Glomerular visceral epithelial cell (primary cell): ENCODE measurements around the gene IMMP2L.
"Not testable (repeated sequence)": the region's sequence is repeated elsewhere in the genome, so short reads cannot be mapped to it uniquely, and the experiment has no call there.

Experiments
- DNase-seq: peaks from one replicate; pipeline ENCODE4 v3.0.0-alpha.2; 2016; ENCODE audit errors: extremely low spot score

The IMMP2L gene

DNA sequence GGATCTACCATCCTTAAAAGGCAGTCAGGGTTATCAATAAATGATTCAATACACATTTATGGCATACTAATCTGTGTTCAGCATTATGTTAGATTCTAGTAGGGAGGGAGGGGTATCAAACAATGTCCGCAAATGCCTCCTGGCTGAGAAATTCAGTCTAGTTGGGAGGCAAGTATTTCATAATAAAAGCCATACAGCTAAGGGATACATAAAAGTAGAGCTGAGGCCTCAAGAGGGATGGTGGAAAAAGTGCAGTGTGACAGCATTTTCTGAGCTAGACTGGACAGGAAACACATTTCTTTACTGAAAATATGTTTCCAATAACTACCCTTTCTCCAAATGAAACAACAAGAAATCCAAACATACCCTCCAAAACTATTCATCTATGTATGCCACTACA, 624.1 kb downstream of the IMMP2L start:
- no peak for DNase-seq

DNA sequence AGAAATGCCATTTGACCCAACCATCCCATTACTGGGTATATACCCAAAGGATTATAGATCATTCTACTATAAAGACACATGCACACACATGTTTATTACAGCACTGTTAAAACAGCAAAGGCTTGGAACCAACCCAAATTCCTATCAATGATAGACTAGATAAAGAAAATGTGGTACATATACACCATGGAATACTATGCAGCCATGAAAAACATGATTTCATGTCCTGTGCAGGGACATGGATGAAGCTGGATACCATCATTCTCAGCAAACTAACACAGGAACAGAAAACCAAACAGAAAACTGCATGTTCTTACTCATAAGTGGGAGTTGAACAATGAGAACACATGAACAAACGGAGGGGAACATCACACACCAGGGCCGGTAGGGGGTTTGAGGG, 625.6 kb downstream of the IMMP2L start:
- DNase-seq = not testable (repeated sequence)

DNA sequence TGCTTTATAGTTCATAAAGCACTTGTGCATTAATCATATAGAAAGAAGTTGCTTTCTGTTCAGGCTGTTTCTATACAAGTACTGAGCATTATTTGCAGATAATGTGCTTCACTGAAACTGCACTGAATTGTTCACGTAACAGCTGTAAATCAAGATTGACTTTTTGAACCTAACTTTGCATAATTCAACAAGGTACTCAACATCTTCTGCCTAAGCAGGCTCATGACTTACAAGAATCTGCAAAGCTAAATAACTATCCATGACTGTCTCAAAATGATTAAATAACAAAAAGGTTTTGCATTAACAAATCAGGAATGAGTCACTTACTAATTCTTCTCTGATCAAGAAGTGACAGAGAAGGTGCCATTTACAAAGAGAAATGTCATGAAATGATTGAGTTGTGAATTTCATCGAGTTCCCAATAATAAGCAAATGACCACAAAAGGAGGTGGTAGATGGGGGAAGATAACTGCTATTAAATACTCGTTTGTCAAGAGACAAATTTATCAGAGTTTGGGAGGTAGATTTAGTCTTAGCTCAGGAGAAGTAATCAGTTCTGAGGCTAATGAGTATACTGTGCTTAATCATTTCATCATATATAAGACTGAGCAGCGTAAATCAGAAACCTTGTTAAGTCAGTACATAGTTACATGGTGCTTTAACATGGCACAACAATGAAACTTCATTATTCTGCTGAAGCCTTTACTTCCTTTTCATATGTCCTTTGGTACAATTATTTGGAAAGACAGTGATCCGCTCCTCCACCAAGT, 632.6 kb downstream of the IMMP2L start:
- no peak for DNase-seq

DNA sequence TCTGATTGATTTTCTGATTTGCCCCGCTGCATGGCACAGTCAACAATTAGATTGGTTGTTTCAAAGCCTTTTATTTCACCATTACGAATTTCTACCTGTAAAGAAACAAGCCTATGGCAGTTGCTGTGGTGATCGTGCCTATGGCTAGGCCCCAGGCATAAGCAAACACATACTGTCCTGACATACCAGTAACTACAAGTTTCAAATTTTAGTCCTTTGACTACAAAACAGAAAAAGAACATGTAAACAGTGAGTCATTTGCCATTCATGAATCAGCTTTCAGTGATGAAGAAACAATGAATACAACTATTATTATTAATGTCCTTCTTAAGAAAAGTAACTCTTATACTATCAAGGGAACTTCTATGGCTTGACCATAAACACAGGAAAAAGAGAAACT, 639.4 kb downstream of the IMMP2L start:
- no peak for DNase-seq

DNA sequence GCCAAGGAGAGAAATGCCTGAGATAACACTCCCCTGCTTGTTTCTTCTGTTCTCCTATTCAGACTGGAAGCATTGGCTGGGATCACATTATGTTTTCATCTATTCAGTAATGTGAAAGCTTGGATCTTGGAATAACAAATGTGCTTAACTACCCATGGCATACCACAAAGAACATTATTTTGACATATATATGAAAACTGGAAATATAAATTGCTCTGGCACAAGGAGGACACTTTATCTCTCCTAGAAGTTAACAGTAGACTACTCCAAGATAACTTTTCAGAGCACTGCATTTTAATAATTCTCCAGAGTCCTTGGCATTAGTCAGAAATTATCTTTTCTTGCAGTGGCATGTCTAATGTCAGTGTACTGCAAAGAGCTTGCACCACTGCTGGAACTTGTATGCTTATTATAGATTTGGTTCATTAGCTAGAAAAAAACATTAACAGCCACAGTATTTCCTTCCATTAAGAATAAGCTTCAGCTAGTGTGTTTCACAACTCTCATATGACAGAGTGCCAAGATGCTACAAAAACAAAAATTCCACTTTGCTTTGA, 640.6 kb downstream of the IMMP2L start:
- no peak for DNase-seq

DNA sequence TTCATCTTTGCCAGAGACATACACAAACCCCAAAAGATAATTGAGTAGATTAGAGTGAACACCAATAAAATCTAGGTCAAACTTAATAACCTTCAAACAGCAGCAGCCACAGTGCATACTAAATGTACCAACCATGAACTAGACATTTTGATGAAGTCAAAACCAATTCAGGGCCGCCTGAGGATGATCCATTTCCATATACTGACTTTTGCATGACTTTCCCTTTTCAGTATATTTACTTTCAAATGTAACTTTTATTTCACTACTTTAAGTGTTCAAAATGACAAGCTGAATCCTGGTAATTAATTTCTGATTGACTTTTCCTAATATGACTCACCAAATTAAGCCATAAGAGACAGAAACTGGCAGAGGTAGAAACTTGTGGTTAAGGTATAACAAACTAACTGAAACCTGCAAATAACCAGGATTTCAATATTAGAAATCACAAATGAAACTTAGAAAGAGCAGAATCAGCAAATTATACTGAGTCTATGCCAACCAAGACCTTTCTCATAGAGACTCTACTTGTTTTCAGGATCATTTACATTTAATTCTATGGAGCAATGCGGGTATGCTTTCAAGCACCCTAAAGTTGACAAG, 643.2 kb downstream of the IMMP2L start:
- no peak for DNase-seq

DNA sequence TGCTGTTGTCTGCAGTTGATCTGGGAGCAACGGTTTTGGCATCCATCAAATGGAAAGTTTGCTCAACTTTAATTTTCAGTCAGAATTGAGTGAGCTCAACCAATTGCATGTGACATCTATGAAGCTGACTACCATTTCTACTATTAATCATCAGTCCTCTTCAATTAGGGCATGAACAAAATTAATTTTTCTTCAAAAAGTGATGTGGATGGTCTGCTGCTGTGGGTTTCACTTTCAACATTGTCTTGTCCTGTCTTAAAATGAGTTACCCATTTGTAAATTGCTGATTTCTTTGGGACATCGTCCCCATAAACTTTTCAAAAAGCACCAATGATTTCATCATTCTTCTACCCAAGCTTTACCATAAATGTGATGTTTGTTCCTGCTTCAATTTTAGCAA, 648.0 kb downstream of the IMMP2L start:
- DNase-seq = no peak

DNA sequence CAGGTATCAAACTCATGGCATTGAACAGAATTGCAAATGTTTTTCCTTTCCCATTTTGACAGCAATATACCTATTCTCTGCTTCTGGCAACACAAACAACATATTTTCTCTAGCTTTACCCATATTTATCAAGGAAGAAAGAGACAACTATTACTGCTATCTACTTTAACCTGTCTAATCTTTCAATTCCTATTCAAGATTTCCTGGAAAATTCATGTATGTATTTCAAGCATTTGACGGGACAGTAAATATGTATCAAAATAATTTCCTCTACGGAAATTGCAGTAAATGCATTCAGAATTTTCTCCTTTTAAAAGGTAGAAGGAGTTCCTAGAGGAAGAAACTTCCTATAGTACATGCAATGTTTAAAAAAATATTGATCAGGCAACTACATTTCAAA, 650.7 kb downstream of the IMMP2L start:
- DNase-seq = no peak

DNA sequence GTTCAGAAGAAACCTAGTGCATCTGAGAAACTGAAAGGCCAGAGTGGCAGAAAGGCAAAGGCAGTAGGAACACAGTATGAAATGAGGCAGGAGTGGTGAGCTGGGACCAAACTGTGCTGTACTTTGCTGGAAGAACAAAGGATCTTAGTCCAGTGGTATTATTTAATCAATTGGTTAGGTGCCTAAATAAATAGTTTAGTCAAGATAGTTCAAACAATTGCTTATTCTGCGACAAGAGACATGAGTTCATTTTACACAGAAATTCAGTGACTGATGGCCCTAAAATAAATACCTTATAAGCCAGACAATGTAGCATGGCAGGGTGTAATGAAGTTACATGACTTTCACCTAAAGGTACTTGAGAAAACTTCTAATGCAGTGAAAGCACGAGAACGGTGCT, 653.2 kb downstream of the IMMP2L start:
- DNase-seq = no peak

DNA sequence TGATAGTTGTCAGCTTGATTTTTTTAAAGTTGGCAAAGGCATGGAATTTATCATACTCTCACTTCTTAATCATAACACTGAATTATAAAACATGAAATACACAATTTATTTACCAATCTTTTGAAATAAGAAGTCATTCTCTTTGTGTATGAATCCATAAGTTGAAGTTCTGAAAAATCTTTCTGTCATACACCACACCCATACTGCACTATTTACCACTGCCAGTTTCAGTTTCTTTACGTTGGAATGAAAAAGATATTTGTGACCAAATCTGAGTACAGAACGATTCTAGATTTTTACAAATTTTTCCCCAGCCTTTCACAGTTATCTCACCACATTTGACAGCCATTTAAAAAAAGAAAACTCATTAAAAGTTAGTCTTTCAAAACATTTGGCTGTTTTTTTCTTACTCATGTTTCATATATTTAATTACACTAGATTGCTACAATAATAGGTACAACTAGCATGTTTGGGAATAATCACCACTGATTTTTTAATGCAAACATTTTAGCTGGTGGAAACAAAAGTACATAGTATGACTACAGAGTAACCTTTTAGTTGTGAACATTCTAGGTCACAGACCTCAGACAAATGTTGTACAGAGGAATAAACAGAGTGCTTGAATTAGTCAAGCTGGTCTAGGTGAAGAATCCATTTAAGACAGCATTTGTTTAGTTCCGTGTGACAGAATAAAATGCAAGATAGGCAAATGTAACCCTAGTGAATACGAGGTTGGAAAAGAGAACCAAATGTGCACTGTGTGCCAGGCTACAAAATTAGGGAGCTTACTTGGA, 656.3 kb downstream of the IMMP2L start:
- no peak for DNase-seq

DNA sequence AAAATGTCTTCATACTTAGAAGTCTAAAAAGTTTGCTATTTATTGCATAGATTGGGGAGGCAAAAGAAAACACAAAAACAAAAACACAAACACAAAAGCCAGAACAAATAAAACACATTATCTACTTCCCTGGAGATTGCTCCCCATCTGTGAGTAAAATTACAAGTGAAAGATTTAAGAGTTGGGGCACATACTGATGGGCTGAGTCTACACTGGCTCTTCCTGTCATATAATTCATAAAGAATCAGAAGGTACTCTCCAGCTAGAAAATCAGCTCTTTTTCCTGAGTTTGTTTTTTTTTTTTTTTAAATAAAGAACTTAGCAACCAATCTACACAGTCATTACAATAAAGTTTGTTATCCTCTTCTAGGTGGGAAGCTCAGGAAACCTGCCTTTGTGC, 663.8 kb downstream of the IMMP2L start:
- no peak for DNase-seq

DNA sequence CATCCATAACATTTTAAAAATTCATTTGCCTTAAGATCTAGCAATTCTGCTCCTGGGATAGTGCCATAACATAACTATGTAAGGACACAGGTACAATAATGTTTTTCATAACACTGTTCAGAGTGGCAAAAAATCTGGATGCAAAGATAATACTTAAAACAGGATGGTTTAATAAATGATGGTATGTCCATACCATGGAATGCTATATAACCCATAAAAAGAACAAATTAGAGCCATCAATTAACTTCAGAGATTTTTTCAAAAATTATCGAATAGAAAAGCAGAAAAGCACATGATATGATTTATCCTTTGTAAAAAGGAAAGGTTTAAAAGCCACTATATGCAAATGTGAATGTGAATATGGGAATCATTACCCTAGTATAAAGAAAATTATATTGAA, 664.8 kb downstream of the IMMP2L start:
- no peak for DNase-seq

DNA sequence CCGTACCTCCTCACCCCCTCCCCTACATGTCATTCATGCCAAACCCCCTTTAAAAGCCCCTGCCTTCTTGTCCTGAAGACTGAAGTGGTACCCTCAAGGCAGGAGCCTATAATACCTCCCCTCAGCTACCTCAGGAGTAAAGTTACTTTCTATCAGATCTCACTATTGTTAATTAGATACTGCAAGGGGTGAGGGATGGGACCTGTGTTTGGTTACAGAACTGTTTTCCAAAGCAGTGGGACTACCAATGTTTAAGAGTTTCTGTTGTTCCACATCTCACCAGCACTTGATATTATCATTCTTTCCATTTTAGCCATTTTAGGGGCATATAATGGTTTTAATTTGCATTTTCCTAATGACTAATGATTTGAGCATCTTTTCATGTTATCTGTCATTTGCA, 668.2 kb downstream of the IMMP2L start:
- no peak for DNase-seq

DNA sequence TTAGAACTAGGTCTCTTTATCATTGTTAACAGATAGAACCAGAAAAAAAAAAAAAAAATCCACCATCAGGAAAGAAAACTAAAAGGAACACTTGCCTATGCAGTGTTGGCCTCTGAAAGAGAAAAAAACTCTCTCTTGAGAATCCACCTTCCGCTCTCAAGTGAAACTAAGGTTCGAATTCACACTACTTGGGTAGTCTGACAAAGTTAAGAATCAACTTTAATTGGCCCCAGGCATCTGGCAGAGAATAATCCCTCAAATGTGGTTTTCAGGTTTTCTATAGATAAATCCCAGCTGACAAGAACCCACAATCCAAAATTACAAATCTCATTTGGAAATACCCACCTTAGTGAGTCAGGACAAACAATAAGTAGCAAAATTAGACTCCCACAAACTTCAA, 671.1 kb downstream of the IMMP2L start:
- DNase-seq = no peak

DNA sequence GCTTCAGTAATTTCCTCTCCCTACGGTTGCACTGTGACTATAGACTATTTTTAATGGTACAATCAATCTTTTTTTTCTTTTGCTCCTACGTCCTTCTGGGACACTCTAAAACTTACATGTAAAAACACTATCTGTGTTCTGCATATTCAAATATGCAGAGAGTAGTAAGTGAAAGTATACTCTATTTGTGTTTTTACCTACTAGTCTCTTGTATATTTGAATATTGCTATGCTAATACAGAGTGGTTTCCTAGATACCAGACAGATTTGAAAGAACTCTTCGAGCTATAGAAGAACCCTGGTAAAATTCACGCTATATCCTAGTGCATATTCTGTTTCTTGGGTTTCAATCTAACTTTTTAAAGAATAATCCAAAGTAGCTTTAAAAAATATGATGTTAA, 672.2 kb downstream of the IMMP2L start:
- DNase-seq = no peak

DNA sequence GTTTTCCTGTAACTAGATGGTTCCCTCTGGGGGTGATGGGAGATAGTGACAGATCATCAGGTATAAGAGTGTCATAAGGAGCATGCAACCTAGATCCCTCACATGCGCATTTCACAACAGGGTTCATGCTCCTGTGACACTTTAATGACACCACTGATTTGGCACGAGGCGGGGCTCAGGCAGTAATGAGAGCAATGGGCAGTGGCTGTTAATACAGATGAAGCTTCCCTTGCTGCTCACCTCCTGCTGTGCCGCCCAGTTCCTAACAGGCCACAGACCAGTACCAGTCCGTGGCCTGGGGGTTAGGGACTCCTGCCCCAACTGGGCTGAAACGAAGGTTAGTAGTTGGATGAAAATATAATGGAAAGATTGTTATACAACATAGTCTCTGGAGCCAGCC, 673.0 kb downstream of the IMMP2L start:
- DNase-seq = no peak

DNA sequence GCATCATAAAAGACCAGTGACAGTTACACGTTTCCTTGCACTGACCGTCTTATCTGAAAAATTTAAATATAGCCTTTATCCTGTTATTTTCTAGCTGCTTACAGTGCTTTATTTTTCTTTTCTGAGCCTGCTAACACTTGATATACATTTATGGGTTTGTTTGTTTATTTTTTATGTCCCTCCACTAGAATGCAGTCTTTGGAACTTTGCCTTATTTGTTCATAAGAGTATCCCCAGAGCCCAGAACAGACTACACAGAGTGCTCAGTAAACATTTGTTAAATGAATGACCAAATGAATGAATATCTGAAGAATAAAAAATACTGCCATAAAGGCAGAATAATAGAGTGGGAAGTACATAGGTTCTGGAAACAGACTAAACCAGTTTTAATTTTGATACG, 673.7 kb downstream of the IMMP2L start:
- DNase-seq = no peak

DNA sequence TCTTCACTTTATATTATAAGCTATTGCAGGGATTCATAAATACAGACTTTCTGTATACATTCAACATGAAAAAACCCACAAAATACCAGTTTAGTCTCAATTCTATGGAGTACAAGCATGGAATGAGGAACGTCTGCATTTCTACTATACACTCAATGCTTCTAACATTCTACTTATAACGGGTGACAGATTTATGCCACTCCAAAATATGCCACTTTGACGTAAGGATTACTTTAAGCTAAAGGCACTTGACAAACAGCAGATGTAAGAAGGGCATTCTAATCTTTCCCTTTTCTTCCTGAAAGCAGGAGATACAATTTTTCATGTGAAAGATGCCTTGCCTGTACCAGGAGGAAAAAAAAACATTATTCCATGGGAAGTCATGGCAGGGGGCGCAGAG, 676.8 kb downstream of the IMMP2L start:
- no peak for DNase-seq

DNA sequence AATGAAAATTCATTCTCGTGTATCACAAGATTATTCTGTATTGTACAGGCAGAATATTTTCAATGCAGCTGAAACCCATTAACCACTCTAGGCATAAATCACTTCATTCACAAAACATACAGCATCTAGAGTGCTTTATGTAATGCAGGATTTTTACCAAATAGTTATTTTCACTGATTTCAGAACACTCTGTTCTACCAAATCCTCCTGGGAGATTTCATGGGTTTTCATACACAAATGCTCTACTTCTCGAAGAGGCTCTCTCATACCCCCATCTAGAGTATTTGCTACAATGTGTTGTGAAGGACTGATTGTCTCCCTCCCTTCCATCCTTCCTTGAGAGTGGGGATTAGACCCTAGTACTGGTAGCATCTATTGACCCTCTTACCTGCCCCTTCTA, 680.6 kb downstream of the IMMP2L start:
- DNase-seq = no peak

DNA sequence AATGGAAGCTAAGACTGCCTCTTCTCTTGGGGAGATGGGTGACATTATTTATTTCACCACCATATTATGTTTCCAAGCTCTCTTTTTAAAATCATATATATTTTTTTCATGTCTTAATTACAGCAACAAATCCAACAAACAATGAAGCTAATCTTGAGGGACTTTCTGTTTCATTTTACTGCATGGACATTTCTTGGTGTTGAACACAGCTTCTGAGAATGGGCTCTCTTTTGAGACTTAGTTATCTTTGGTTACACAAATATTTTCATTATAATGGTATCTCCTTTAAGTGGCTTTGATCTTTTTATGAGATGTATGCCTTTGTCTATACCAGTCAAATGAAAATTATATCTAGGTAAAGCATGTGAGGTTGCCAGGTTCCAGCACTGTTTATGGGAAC, 681.3 kb downstream of the IMMP2L start:
- no peak for DNase-seq

DNA sequence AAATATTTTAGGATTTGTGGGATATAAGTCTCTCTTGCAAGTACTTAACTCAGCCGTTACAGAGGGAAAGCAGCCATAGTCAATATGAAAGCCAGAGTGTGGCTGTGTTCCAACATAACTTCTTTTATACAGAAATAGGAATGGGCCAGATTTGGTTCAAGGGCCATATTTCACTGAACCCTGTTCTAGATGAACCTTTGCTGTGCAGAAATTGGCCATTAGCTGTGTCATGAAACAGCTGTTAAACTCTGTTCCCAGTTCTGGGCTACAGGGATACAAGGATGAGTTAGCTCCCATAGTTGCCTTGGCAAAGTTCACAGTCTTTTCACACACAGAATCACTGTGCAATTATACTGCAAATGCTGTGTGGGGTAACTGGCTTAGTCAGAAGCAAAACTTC, 685.3 kb downstream of the IMMP2L start:
- no peak for DNase-seq

DNA sequence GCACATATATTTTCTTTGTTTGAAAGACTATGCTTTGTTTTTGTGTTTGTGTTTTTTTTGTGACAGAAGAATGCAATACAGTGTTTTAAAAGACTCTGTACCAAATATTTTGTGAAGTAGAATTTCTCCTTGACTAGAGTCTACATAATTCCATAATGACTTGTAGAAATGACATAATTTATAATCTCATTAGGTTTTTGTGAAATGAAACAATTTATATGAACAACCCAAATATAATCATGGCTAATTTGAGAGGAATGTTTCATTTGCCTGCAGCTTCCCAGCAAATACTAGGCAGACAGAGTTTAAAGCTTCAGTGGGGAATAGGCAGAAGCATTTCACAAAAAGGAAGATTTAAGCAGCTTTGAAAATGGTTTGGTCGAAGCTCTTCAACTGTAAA, 686.9 kb downstream of the IMMP2L start:
- no peak for DNase-seq

DNA sequence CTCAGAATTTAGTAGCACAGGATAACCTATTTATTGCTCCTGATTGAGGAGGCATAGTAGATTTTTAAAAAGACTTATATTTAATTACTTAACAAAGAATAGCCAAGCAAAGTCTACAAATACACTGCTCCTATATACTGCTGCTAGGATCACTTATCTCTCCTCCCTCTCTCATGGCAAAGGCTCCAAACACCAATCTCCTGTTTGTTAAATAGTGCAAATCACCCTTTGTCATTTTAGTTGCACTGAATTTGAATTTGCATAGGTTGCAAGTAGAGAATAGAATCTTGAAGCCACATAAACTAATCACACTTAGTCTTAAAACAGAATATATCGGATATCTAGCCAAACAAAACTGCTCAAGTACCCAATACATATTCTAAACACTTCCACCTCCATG, 690.4 kb downstream of the IMMP2L start:
- no peak for DNase-seq
